A549 (cell line): ENCODE data around the gene CDC42EP1. TPM values are rescaled to one million over a fixed set of nuclear protein-coding genes. Genes with fewer than 3 reads are reported as not detected.
"Not testable (repeated sequence)": the region's sequence is repeated elsewhere in the genome, so short reads cannot be mapped to it uniquely, and the experiment has no call there.

Source experiments
- ATAC-seq, 2 experiments: fragments of 200-7000 bp in 1 of 2; fragments of >200 bp in 1 of 2; cut with Nextera tagmentation in 1 of 2; cut with Tn5 transposase in 1 of 2; 3 replicates each; pipeline versions ENCODE4 v1.8.0 to v1.9.1; 2018 to 2020; ENCODE audit warnings: mild to moderate bottlenecking in 1 of 2, moderate library complexity in 1 of 2
- CTCF ChIA-PET: fragments of 300-600 bp; sonication (Branson Sonifier 250); formaldehyde crosslinking; extraction: SDS; loops from one replicate; lab custom pipeline; 2021; ENCODE audit warnings: antibody characterized with exemption, inconsistent platforms; lab: Yijun Ruan, JAX
- POLR2A ChIA-PET: fragments of 350-600 bp; formaldehyde crosslinking; extraction: SDS; loops from one replicate; lab custom pipeline; 2021; ENCODE audit warnings: antibody characterized with exemption, inconsistent platforms; lab: Yijun Ruan, JAX
- DNase-seq, 2 experiments: peaks; one replicate each; pipeline versions ENCODE4 v3.0.0 to v3.0.0-alpha.2; 2011 to 2016; ENCODE audit warnings: low read depth in 1 of 2, low spot score in 1 of 2
- FAIRE-seq: peaks from 2 replicates; lab custom pipeline; 2011; peaks lifted over from hg19 to GRCh38; lab: Jason Lieb, UNC
- H3K27ac ChIP-seq, 2 experiments: fragments of >200 bp; sonication (Bioruptor Twin); formaldehyde crosslinking; 3 replicates each; pipeline ENCODE4 v1.5.1; 2016 to 2017
- H3K4me1 ChIP-seq: fragments of >200 bp; sonication (Bioruptor Twin); formaldehyde crosslinking; 3 replicates; pipeline ENCODE4 v1.6.1; 2016
- H3K4me2 ChIP-seq: fragments of >200 bp; sonication (Bioruptor Twin); formaldehyde crosslinking; 3 replicates; pipeline ENCODE4 v1.6.1; 2016
- H3K4me3 ChIP-seq: fragments of >200 bp; sonication (Bioruptor Twin); formaldehyde crosslinking; 3 replicates; pipeline ENCODE4 v1.5.1; 2016
- H3K9me3 ChIP-seq: fragments of >200 bp; sonication (Bioruptor Twin); formaldehyde crosslinking; 3 replicates; pipeline ENCODE4 v1.6.1; 2016
- CBX8 ChIP-seq: fragments of 200-600 bp; sonication (generic); IDR thresholded peaks from 2 replicates; pipeline ENCODE4 v1.6.1; 2016
- CEBPB ChIP-seq, 2 experiments: fragments of >200 bp in 1 of 2; sonication (Bioruptor Twin) in 1 of 2; formaldehyde crosslinking in 1 of 2; IDR thresholded peaks; 2 replicates each; pipeline ENCODE4 v1.6.1; 2012 to 2016
- CHD2 ChIP-seq: fragments of 150-350 bp; IDR thresholded peaks from 2 replicates; pipeline ENCODE4 v1.6.1; 2014; ENCODE audit warnings: low read length; ENCODE audit not compliant: partially characterized antibody
- EP300 ChIP-seq, 2 experiments: fragments of >200 bp; sonication (Bioruptor Twin); formaldehyde crosslinking; IDR thresholded peaks; 2 replicates in 1 of 2; 3 replicates in 1 of 2; pipeline ENCODE4 v1.6.1; 2016 to 2017
- FOSB ChIP-seq: fragments of 250-450 bp; sonication (Bioruptor Pico); IDR thresholded peaks from 2 replicates; pipeline ENCODE4 v1.5.0; 2020; ENCODE audit warnings: mild to moderate bottlenecking, moderate library complexity
- HDAC2 ChIP-seq: fragments of 200-600 bp; sonication (generic); IDR thresholded peaks from 2 replicates; pipeline ENCODE4 v1.6.1; 2016
- HOXB5 ChIP-seq: fragments of 250-450 bp; sonication (Bioruptor Pico); IDR thresholded peaks from 2 replicates; pipeline ENCODE4 v1.5.0; 2020; ENCODE audit warnings: mild to moderate bottlenecking, moderate library complexity
- KDM5A ChIP-seq: fragments of 200-600 bp; sonication (generic); IDR thresholded peaks from 2 replicates; pipeline ENCODE4 v1.6.1; 2016; ENCODE audit warnings: antibody characterized with exemption, mild to moderate bottlenecking
- MAX ChIP-seq: IDR thresholded peaks from 2 replicates; pipeline ENCODE4 v1.6.1; 2012
- MAZ ChIP-seq: fragments of 150-350 bp; IDR thresholded peaks from 2 replicates; pipeline ENCODE4 v1.6.1; 2014; ENCODE audit warnings: antibody characterized with exemption, low read depth, low read length, borderline replicate concordance
- NPAS2 ChIP-seq: fragments of 250-450 bp; sonication (Bioruptor Pico); IDR thresholded peaks from 2 replicates; pipeline ENCODE4 v1.8.0; 2022; ENCODE audit warnings: mild to moderate bottlenecking, moderate library complexity, borderline replicate concordance
- RAD21 ChIP-seq, 2 experiments: fragments of >200 bp in 1 of 2; sonication (Bioruptor Twin) in 1 of 2; formaldehyde crosslinking in 1 of 2; IDR thresholded peaks in 1 of 2; conservative IDR thresholded peaks in 1 of 2; 2 replicates in 1 of 2; 3 replicates in 1 of 2; pipeline ENCODE4 v1.6.1; 2012 to 2018; ENCODE audit warnings: inconsistent platforms in 1 of 2
- RCOR1 ChIP-seq: fragments of 150-350 bp; IDR thresholded peaks from 2 replicates; pipeline ENCODE4 v1.6.1; 2014; ENCODE audit warnings: antibody characterized with exemption, low read length, low read depth
- RNF2 ChIP-seq: fragments of 200-600 bp; sonication (generic); IDR thresholded peaks from 2 replicates; pipeline ENCODE4 v1.6.1; 2016; ENCODE audit warnings: low read depth, mild to moderate bottlenecking, antibody characterized with exemption, moderate library complexity, borderline replicate concordance
- SMC3 ChIP-seq: fragments of >200 bp; sonication (Bioruptor Twin); formaldehyde crosslinking; IDR thresholded peaks from 3 replicates; pipeline ENCODE4 v1.6.1; 2018; ENCODE audit warnings: inconsistent platforms
- ZC3H11A ChIP-seq: fragments of 450-650 bp; IDR thresholded peaks from 2 replicates; pipeline ENCODE4 v1.6.1; 2014; ENCODE audit warnings: antibody characterized with exemption, mild to moderate bottlenecking
- ZNF302 ChIP-seq: fragments of 250-450 bp; sonication (Bioruptor Pico); IDR thresholded peaks from 2 replicates; pipeline ENCODE4 v1.9.0; 2021; ENCODE audit warnings: inconsistent platforms, mild to moderate bottlenecking, moderate library complexity
- WGBS: methylation state at CpG from one replicate; pipeline ENCODE4 v1.1.6; 2017; ENCODE audit errors: missing lambda C conversion rate; 5-methylcytosine and 5-hydroxymethylcytosine counted together
- polyA plus RNA-seq, 4 experiments: library from polyadenylated mRNA; depleted of rRNA in 3 of 4; stranded (reverse); fragments of >200 nt; fragmentation: RNase III in 1 of 4; extraction: RNeasy Plus Mini Kit Qiagen cat#74134 plus additional on column Dnase treatment in 1 of 4; gene quantifications; 2 replicates in 3 of 4; 3 replicates in 1 of 4; pipeline ENCODE4 v1.2.3, GENCODE V29; 2011 to 2017
- TF ChIP-seq, protein P1 (sequence below): fragments of 250-450 bp; sonication (Bioruptor Pico); IDR thresholded peaks from 2 replicates; pipeline ENCODE4 v1.5.0; 2020; ENCODE audit warnings: low read depth, mild to moderate bottlenecking, moderate library complexity
- TF ChIP-seq, protein P2 (sequence below): fragments of 450-650 bp; IDR thresholded peaks from 2 replicates; pipeline ENCODE4 v1.6.1; 2014; ENCODE audit warnings: antibody characterized with exemption
- TF ChIP-seq, protein P3 (sequence below): fragments of 250-450 bp; sonication (Bioruptor Pico); IDR thresholded peaks from 2 replicates; pipeline ENCODE4 v1.5.0; 2021; ENCODE audit warnings: mild to moderate bottlenecking, moderate library complexity, borderline replicate concordance
- TF ChIP-seq, protein P4 (sequence below): fragments of >200 bp; sonication (Bioruptor Twin); formaldehyde crosslinking; IDR thresholded peaks from 2 replicates; pipeline ENCODE4 v1.6.1; 2016
- TF ChIP-seq, protein P5 (sequence below): fragments of >200 bp; sonication (Bioruptor Twin); formaldehyde crosslinking; IDR thresholded peaks from 3 replicates; pipeline ENCODE4 v1.5.1; 2016

CDC42EP1 gene
- polyA plus RNA-seq, 2 of the 4 experiments (the other 2 are of a cell fraction) = 16.0 to 20.2 TPM

- 91% methylated on average over 6 of the region's 6 CpGs for whole genome bisulfite sequencing
- no peak overlapping the region for H3K4me3 ChIP-seq
- FAIRE-seq (no peak), ATAC-seq (no peak), DNase-seq (no peak)
- no peak overlapping the region for H3K27ac ChIP-seq
- POLR2A ChIA-PET = no interaction called here
- TF ChIP-seq HDAC2 (no peak), RNF2 (no peak), MAX (no peak), CEBPB (IDR thresholded peaks at IDR 0.05) (no peak), FOSB (CRISPR knock-in tag) (no peak), ZC3H11A (no peak), RCOR1 (no peak), NPAS2 (CRISPR knock-in tag) (no peak), HOXB5 (CRISPR knock-in tag) (no peak), KDM5A (no peak), EP300 (IDR thresholded peaks at IDR 0.05) (no peak), CBX8 (no peak), RAD21 (conservative IDR thresholded peaks at IDR 0.05 in 1 of 2, IDR thresholded peaks at IDR 0.05 in 1 of 2) (no peak), CHD2 (no peak), ZNF302 (no peak)
- TF ChIP-seq, protein P1, sequence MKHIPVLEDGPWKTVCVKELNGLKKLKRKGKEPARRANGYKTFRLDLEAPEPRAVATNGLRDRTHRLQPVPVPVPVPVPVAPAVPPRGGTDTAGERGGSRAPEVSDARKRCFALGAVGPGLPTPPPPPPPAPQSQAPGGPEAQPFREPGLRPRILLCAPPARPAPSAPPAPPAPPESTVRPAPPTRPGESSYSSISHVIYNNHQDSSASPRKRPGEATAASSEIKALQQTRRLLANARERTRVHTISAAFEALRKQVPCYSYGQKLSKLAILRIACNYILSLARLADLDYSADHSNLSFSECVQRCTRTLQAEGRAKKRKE = no peak
- TF ChIP-seq, protein P2, sequence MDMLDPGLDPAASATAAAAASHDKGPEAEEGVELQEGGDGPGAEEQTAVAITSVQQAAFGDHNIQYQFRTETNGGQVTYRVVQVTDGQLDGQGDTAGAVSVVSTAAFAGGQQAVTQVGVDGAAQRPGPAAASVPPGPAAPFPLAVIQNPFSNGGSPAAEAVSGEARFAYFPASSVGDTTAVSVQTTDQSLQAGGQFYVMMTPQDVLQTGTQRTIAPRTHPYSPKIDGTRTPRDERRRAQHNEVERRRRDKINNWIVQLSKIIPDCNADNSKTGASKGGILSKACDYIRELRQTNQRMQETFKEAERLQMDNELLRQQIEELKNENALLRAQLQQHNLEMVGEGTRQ = no peak
- TF ChIP-seq, protein P3, sequence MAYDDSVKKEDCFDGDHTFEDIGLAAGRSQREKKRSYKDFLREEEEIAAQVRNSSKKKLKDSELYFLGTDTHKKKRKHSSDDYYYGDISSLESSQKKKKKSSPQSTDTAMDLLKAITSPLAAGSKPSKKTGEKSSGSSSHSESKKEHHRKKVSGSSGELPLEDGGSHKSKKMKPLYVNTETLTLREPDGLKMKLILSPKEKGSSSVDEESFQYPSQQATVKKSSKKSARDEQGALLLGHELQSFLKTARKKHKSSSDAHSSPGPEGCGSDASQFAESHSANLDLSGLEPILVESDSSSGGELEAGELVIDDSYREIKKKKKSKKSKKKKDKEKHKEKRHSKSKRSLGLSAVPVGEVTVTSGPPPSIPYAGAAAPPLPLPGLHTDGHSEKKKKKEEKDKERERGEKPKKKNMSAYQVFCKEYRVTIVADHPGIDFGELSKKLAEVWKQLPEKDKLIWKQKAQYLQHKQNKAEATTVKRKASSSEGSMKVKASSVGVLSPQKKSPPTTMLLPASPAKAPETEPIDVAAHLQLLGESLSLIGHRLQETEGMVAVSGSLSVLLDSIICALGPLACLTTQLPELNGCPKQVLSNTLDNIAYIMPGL = no peak
- TF ChIP-seq, protein P4, sequence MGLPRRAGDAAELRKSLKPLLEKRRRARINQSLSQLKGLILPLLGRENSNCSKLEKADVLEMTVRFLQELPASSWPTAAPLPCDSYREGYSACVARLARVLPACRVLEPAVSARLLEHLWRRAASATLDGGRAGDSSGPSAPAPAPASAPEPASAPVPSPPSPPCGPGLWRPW = no peak
- peaks cover 17% of the 10 kb centered on the region for H3K4me1 ChIP-seq
- H3K9me3 ChIP-seq = no peaks in the 10 kb centered on the region
- H3K4me2 ChIP-seq = no peak overlapping the region
- CTCF ChIA-PET = no interaction called here
Measured at GRCh38 chr22:37535159-37535558, 25.1 kb upstream of the CDC42EP1 start.

DNA sequence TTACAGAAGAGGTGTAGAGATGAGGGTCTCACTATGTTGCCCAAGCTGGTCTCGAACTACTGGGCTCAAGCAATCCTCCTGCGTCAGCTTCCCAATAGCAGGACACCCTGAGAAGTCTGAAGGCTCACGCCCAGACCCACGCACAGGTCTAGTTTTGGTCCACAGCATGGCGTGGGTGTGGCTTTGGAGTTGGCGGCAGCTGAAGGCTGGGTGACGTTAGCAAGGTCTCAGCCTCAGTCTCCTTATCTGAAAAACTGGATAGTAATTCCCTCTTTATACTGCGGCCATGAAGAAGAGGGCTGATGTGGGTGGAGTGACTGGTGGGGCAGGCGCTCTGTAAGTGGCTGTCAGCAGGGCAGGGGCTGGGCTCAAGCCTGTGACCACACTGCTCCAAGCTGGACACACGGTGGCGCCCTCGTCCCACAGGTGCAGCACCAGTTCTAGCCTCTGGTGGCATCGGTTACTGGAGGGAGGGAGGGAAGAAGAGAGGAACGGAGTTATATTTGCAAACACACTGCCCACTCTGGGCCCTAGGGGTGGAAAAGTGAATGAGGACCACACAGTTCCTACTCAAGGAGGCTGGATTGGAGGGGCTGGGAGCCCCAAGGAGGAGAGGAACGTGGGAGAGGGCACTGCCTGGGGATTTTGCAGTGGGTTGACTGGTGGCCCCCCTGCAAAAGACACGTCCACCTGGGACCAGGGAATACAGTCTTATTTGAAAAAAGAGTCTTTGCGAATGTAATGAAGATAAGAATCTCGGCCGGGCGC lies 21.5 kb upstream of the CDC42EP1 start:
- Histone ChIP-seq H3K27ac (peak overlapping the region; percentile 54 to 75; a peak in 5 of 6 replicates), H3K9me3 (no peaks in the 10 kb centered on the region), H3K4me2 (peak overlapping the region; percentile 75), H3K4me1 (peaks cover 24% of the 10 kb centered on the region), H3K4me3 (no peak overlapping the region)
- peak; percentile 78 for FAIRE-seq
- POLR2A ChIA-PET = interaction anchor here (0.5 to 1.0 kb wide), 2 partner anchors 24 to 54 kb away, joined by 5 to 6 read pairs; no protein-coding TSS in a partner anchor
- ATAC-seq = peak; percentile 99 to 100
- CTCF ChIA-PET = interaction anchor here (0.7 to 16.8 kb wide), 39 partner anchors 9 to 243 kb away, joined by 3 to 771 read pairs (median 4); partner anchors contain the start of genes CARD10, CDC42EP1, GGA1 and LGALS1
- TF ChIP-seq KDM5A (no peak), HDAC2 (no peak), MAX (0 out of 2 replicates have a peak, but pooled peaks have one; percentile 24), MAZ (0 out of 2 replicates have a peak, but pooled peaks have one; percentile 54), RAD21 (conservative IDR thresholded peaks at IDR 0.05 in 1 of 2, IDR thresholded peaks at IDR 0.05 in 1 of 2) (peak; percentile 96 to 97), SMC3 (peak; percentile 86)
- TF ChIP-seq, protein P4 = no peak
- TF ChIP-seq, protein P2 = no peak
- TF ChIP-seq, protein P5, sequence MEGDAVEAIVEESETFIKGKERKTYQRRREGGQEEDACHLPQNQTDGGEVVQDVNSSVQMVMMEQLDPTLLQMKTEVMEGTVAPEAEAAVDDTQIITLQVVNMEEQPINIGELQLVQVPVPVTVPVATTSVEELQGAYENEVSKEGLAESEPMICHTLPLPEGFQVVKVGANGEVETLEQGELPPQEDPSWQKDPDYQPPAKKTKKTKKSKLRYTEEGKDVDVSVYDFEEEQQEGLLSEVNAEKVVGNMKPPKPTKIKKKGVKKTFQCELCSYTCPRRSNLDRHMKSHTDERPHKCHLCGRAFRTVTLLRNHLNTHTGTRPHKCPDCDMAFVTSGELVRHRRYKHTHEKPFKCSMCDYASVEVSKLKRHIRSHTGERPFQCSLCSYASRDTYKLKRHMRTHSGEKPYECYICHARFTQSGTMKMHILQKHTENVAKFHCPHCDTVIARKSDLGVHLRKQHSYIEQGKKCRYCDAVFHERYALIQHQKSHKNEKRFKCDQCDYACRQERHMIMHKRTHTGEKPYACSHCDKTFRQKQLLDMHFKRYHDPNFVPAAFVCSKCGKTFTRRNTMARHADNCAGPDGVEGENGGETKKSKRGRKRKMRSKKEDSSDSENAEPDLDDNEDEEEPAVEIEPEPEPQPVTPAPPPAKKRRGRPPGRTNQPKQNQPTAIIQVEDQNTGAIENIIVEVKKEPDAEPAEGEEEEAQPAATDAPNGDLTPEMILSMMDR = peak; percentile 85
- WGBS = 5% methylated on average over 17 of the region's 20 CpGs
- DNase-seq = peak; percentile 88 to 91

DNA sequence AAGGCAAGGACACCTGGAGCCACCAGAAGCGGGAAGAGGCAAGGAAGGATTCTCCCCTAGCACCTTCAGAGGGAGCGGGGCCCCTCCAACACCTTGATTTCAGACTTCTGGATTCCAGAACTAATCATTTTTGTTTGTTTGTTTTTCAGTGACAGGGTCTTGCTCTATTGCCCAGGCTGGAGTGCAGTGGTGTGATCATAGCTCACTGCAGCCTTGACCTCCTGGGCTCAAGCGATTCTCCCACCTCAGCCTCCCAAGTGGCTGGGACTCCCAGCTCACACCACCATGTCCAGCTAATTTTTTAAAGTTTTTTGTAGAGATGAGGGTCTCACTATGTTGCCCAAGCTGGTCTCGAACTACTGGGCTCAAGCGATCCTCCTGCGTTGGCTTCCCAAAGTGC lies 20.5 kb upstream of the CDC42EP1 start:
- H3K4me2 ChIP-seq, H3K27ac ChIP-seq, H3K4me3 ChIP-seq, H3K9me3 ChIP-seq, POLR2A ChIA-PET, DNase-seq, ATAC-seq, FAIRE-seq: not testable (repeated sequence)
- H3K4me1 ChIP-seq = peaks cover 24% of the 10 kb centered on the region
- CTCF ChIA-PET = interaction anchor here (0.8 to 16.8 kb wide), 25 partner anchors 8 to 234 kb away, joined by 3 to 771 read pairs (median 6); partner anchors contain the start of genes CDC42EP1, GGA1, LGALS1 and LGALS2
- 90% methylated on average over 6 of the region's 6 CpGs for WGBS
